CD4-positive, alpha-beta memory T cell (primary cell): Measurements from ENCODE around the gene ST8SIA3. TPM values are rescaled to one million over a fixed set of nuclear protein-coding genes. Genes with fewer than 3 reads are reported as not detected.

Experiments
- CTCF ChIA-PET: fragments of 350-600 bp; sonication (Branson Sonifier 250); formaldehyde crosslinking; loops from one replicate; lab custom pipeline; 2021; ENCODE audit warnings: inconsistent platforms; ENCODE audit not compliant: partially characterized antibody; lab: Charles Lee
- POLR2A ChIA-PET: fragments of 350-600 bp; sonication (Branson Sonifier 250); formaldehyde crosslinking; loops from one replicate; lab custom pipeline; 2021; ENCODE audit not compliant: partially characterized antibody; lab: Charles Lee
- DNase-seq, 5 donors: peaks; one replicate each; pipeline versions ENCODE4 v3.0.0 to v3.0.0-alpha.2; 2020 to 2022; ENCODE audit warnings: mixed read lengths in 1 of 5
- H3K27ac ChIP-seq: one replicate; pipeline ENCODE4 v1.7.0; 2013; ENCODE audit warnings: low read depth, low read length
- H3K27me3 ChIP-seq: 2 replicates; pipeline ENCODE4 v1.7.0; 2013; ENCODE audit warnings: mild to moderate bottlenecking, low read length, moderate library complexity; ENCODE audit not compliant: insufficient read depth
- H3K36me3 ChIP-seq: 2 replicates; pipeline ENCODE4 v1.7.0; 2013; ENCODE audit warnings: mild to moderate bottlenecking, low read length, moderate library complexity; ENCODE audit not compliant: insufficient read depth
- H3K4me1 ChIP-seq: 2 replicates; pipeline ENCODE4 v1.7.0; 2013; ENCODE audit warnings: mild to moderate bottlenecking, low read length, moderate library complexity; ENCODE audit not compliant: insufficient read depth
- H3K4me3 ChIP-seq, 2 donors: one replicate each; pipeline ENCODE4 v1.7.0; 2013; ENCODE audit warnings: low read length in 2 of 2, mild to moderate bottlenecking in 1 of 2
- H3K9me3 ChIP-seq, 2 donors: one replicate each; pipeline ENCODE4 v1.7.0; 2013; ENCODE audit warnings: low read length in 2 of 2, control low read depth in 1 of 2; ENCODE audit not compliant: control insufficient read depth in 1 of 2
- H3K27ac Mint-ChIP-seq, 7 donors: one replicate each; pipeline ENCODE4 v1.8.0; 2020 to 2021; ENCODE audit warnings: mixed read lengths in 7 of 7, mild to moderate bottlenecking in 6 of 7, inconsistent platforms in 3 of 7, moderate library complexity in 3 of 7
- H3K27me3 Mint-ChIP-seq, 2 donors: one replicate each; pipeline ENCODE4 v1.8.0; 2020 to 2021; ENCODE audit warnings: mixed read lengths in 2 of 2
- H3K36me3 Mint-ChIP-seq, 2 donors: one replicate each; pipeline ENCODE4 v1.8.0; 2020 to 2021; ENCODE audit warnings: mixed read lengths in 2 of 2, inconsistent platforms in 1 of 2, mild to moderate bottlenecking in 1 of 2
- H3K4me1 Mint-ChIP-seq, 4 donors: one replicate each; pipeline ENCODE4 v1.8.0; 2020 to 2021; ENCODE audit warnings: mixed read lengths in 4 of 4, mild to moderate bottlenecking in 1 of 4
- H3K4me3 Mint-ChIP-seq, 8 donors: one replicate each; pipeline ENCODE4 v1.8.0; 2020 to 2021; ENCODE audit warnings: mixed read lengths in 8 of 8, mild to moderate bottlenecking in 7 of 8, moderate library complexity in 6 of 8, inconsistent platforms in 3 of 8
- H3K9me3 Mint-ChIP-seq, 8 donors: one replicate each; pipeline ENCODE4 v1.8.0; 2020 to 2021; ENCODE audit warnings: mixed read lengths in 8 of 8, mild to moderate bottlenecking in 5 of 8, inconsistent platforms in 3 of 8, moderate library complexity in 1 of 8
- intact Hi-C: fragments of 100-400 bp; cut with micrococcal nuclease; formaldehyde crosslinking; loops from one replicate; pipeline ENCODE4 v1.15.1; 2023
- polyA plus RNA-seq, 2 donors: library from polyadenylated mRNA; unstranded; fragments of 300-500 nt; fragmentation: Illumina TruSeq; gene quantifications; one replicate each; pipeline ENCODE4 v1.2.3, GENCODE V29; 2021
- total RNA-seq, 2 experiments: library from RNA; stranded (reverse); gene quantifications; one replicate each; pipeline ENCODE4 v1.2.3, GENCODE V29; 2021

The ST8SIA3 gene, protein sequence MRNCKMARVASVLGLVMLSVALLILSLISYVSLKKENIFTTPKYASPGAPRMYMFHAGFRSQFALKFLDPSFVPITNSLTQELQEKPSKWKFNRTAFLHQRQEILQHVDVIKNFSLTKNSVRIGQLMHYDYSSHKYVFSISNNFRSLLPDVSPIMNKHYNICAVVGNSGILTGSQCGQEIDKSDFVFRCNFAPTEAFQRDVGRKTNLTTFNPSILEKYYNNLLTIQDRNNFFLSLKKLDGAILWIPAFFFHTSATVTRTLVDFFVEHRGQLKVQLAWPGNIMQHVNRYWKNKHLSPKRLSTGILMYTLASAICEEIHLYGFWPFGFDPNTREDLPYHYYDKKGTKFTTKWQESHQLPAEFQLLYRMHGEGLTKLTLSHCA
- not detected for total RNA-seq
- polyA plus RNA-seq, result not detected

DNA sequence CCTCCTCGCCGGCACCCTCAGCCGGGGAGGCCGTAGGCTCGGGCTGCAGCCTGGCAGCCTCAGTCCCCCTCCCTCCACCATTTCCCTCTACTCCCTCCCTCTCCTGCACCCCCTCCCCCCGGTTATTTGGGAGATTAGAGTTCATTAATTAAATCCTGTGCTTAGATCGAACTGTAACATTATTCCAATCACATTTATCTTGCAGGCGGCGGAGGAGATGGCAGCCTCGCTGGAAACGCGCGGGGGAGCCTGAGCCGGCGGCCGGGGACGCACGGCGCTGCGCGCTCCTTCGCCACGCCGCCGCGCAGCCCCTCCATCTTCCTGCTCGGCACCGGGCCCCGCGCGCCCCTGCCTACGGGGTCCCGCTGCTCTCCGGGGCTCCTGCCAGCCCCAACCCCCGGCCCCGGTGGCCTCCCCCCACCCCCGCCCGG, at the start of gene ST8SIA3:
Gene ST8SIA3, plus strand, starts transcription at position 287 of the 431 bp plus-strand sequence. CDS start 290 bp downstream, outside the sequence.
- H3K27me3 ChIP-seq, result no peaks in the 10 kb centered on the region
- ChIA-PET POLR2A (no interaction called here), CTCF (no interaction called here)
- no peak within 1 kb of the TSS for H3K27ac Mint-ChIP-seq
- DNase-seq, result no peak
- peaks cover 30 to 41% of the 10 kb centered on the region in 2 donors for H3K27me3 Mint-ChIP-seq
- H3K9me3 ChIP-seq, result no peaks in the 10 kb centered on the region
- no peak within 1 kb of the TSS for H3K27ac ChIP-seq
- peaks cover 0 to 2% of the 10 kb centered on the region in 2 donors for H3K36me3 Mint-ChIP-seq
- H3K36me3 ChIP-seq, result no peaks in the 10 kb centered on the region
- H3K9me3 Mint-ChIP-seq, result peaks cover 0 to 17% (median 12%) of the 10 kb centered on the region in 8 donors
- intact Hi-C loops, result no loop called here
- H3K4me3 ChIP-seq, result no peak within 1 kb of the TSS
- H3K4me1 ChIP-seq, result no peaks in the 10 kb centered on the region
- peaks cover 0 to 6% (median 0%) of the 10 kb centered on the region in 4 donors for H3K4me1 Mint-ChIP-seq
- peak within 1 kb of the TSS in 1 of 8 donors; percentile 17 for H3K4me3 Mint-ChIP-seq

DNA sequence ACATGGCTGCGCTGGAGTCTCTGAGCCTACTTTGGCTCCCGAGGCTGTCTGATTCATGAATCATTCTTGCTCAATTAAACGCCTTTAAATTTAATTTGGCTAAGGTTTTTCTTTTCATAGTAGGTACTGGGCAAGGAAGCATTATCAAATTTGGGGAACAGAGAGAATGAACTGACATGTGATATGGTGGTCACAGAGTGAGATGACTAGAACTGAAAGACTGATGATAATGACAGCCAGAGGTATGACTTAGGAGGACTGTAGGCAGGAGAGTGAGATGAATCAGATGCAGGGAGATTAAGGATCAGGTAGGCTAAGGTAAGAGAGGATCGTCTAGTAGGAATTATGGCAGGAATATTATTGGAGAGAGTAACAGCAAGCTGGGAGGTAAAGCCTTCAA, 40.9 kb upstream of the ST8SIA3 start:
- Mint-ChIP-seq H3K36me3 (no peaks in the 10 kb centered on the region), H3K27ac (no peak overlapping the region), H3K9me3 (peaks cover 0 to 3% (median 0%) of the 10 kb centered on the region in 8 donors), H3K4me3 (no peak overlapping the region), H3K4me1 (no peaks in the 10 kb centered on the region), H3K27me3 (no peaks in the 10 kb centered on the region)
- Histone ChIP-seq H3K27me3 (no peaks in the 10 kb centered on the region), H3K4me3 (no peak overlapping the region), H3K36me3 (no peaks in the 10 kb centered on the region), H3K4me1 (no peaks in the 10 kb centered on the region), H3K27ac (no peak overlapping the region), H3K9me3 (no peaks in the 10 kb centered on the region)
- DNase-seq, result no peak
- intact Hi-C loops, result no loop called here
- ChIA-PET CTCF (no interaction called here), POLR2A (no interaction called here)

DNA sequence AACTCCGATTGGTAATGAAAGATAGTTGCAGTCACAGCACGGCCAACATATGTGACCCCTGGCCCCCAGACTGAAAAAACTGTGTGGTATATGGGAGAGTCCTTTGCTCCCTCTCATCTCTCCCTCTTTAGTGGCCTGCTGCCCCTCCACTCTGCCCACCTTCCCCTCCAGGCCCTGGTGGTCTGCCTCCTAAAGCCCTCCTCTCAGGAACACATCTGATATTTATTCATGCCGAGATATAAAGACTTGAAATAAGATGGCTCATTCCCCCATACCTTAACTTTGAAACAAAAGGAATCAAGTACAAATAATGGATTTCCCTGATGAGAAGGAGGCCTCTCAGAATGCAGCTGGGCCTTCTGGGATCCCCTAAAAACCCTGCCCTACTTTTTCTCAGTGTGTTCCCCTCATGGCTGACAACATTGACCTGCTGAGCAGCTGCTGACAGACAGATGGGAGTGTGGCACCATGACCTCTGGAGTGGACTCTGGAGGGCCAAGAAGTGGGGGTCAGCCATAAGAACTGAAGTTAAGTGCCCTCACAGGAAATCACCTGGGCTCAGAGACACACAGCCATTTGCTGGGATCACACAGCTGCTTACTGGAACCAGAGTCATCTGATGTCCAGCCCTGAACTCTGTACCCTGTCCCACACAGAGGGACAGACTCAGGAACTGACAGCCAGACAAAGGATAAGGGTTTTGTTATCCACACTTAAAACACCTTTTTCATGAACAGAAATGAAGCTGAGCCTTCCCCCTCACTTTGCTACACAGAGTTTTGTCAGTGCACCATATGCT, 39.8 kb upstream of the ST8SIA3 start:
- Histone ChIP-seq H3K27ac (no peak overlapping the region), H3K4me1 (no peaks in the 10 kb centered on the region), H3K4me3 (no peak overlapping the region), H3K9me3 (no peaks in the 10 kb centered on the region), H3K36me3 (no peaks in the 10 kb centered on the region), H3K27me3 (no peaks in the 10 kb centered on the region)
- no peak for DNase-seq
- Mint-ChIP-seq H3K36me3 (no peaks in the 10 kb centered on the region), H3K4me3 (no peak overlapping the region), H3K9me3 (peaks cover 0 to 3% (median 0%) of the 10 kb centered on the region in 8 donors), H3K27ac (no peak overlapping the region), H3K27me3 (no peaks in the 10 kb centered on the region), H3K4me1 (no peaks in the 10 kb centered on the region)
- CTCF ChIA-PET, result no interaction called here
- intact Hi-C loops, result no loop called here
- POLR2A ChIA-PET, result no interaction called here

DNA sequence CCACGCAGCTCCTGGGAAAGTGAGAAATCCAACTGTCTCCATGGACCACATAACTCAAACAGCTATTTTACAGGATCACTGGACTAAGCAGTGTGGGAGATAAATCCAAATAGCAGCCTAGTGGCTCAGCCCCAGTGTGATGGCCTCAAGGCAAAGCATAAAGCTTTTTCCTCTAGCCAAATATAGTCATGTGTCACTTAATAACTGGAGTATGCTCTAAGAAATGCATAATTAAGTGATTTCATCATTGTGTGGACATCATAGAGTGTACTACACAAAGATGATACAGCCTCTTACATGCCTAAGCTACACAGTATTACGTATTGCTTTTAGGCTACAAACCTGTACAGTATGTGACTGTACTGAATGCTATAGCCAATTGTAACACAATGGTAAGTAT, 31.8 kb upstream of the ST8SIA3 start:
- Mint-ChIP-seq H3K4me3 (no peak overlapping the region), H3K27ac (no peak overlapping the region), H3K9me3 (peaks cover 0 to 7% (median 3%) of the 10 kb centered on the region in 8 donors), H3K4me1 (no peaks in the 10 kb centered on the region), H3K27me3 (peaks cover 0 to 6% of the 10 kb centered on the region in 2 donors), H3K36me3 (no peaks in the 10 kb centered on the region)
- Histone ChIP-seq H3K27ac (no peak overlapping the region), H3K27me3 (no peaks in the 10 kb centered on the region), H3K36me3 (no peaks in the 10 kb centered on the region), H3K4me3 (no peak overlapping the region), H3K4me1 (no peaks in the 10 kb centered on the region), H3K9me3 (no peaks in the 10 kb centered on the region)
- ChIA-PET CTCF (no interaction called here), POLR2A (no interaction called here)
- DNase-seq, result no peak
- intact Hi-C loops, result no loop called here

DNA sequence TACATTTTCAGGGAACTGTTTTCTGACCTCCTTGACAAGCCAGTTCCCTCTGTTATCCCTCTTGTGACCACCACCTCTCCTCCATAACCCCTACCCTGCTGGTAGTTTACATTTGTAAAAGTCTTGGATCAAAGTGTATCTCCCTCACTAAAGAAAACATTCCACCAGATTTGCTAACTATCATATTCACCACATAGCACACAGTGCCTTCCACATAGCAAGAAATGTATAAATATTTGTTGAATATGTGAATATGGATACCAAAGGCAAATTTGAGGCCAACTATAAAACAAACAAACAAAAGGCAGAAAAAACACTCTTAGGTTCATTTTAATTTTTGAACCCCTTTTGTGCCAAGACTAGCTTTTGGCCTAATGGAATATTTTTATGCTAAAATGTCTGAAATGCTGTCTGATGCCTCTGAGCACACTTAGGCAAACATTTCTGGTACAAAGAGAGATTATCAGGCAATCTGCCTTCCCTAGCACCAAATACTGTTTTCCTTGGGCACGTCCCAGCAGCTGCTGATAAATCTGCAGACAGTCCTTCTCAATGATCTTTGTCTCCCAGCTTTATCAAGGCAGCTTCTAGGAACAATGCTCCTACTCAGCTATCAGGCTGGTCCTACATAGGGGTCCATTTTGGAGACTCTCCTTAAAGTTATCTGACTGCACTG, 26.7 kb upstream of the ST8SIA3 start:
- no peaks in the 10 kb centered on the region for H3K36me3 ChIP-seq
- no peak overlapping the region for H3K4me3 ChIP-seq
- intact Hi-C loops, result no loop called here
- H3K4me3 Mint-ChIP-seq, result no peak overlapping the region
- no peaks in the 10 kb centered on the region for H3K4me1 ChIP-seq
- no peaks in the 10 kb centered on the region for H3K36me3 Mint-ChIP-seq
- no peak overlapping the region for H3K27ac ChIP-seq
- no peaks in the 10 kb centered on the region for H3K4me1 Mint-ChIP-seq
- no peaks in the 10 kb centered on the region for H3K27me3 ChIP-seq
- ChIA-PET CTCF (no interaction called here), POLR2A (no interaction called here)
- DNase-seq, result no peak
- peak overlapping the region in 2 of 7 donors; percentile 5 to 48 for H3K27ac Mint-ChIP-seq
- H3K9me3 Mint-ChIP-seq, result peaks cover 2 to 10% (median 6%) of the 10 kb centered on the region in 8 donors
- peaks cover 2 to 6% of the 10 kb centered on the region in 2 donors for H3K27me3 Mint-ChIP-seq
- H3K9me3 ChIP-seq, result no peaks in the 10 kb centered on the region

DNA sequence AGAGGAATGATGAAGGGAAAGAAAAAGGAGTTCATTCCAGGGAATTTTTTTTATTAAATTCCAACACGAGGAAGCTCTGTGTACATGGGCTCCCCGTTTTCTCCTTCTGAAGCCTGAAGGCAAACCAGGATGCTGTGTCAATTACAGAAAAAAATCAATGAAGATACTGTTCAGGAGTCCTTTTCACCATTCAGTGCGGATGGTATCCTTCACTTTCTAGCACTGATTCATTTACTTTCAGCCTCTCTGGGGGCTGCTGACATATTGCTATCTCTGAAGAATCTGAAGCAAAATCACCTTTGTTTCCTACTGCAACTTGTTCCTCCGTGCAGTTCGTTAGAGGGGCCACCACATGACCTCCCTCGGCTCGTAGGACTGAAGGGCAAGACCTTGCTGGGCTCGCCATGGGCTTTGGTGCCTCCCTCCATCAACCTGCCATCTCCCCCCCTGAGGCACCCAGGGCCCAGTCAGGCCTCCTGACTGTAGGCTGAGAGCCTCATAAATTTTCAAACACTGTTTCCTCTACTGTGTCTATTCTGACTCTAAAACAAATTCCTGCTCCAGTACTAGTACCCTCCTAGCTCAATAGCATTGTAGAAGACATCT, 25.5 kb upstream of the ST8SIA3 start:
- intact Hi-C loops, result no loop called here
- Histone ChIP-seq H3K4me3 (no peak overlapping the region), H3K9me3 (no peaks in the 10 kb centered on the region), H3K4me1 (no peaks in the 10 kb centered on the region), H3K36me3 (no peaks in the 10 kb centered on the region), H3K27ac (no peak overlapping the region), H3K27me3 (no peaks in the 10 kb centered on the region)
- Mint-ChIP-seq H3K36me3 (no peaks in the 10 kb centered on the region), H3K9me3 (peaks cover 0 to 9% (median 4%) of the 10 kb centered on the region in 8 donors), H3K27ac (no peak overlapping the region), H3K27me3 (peaks cover 2 to 6% of the 10 kb centered on the region in 2 donors), H3K4me3 (no peak overlapping the region), H3K4me1 (no peaks in the 10 kb centered on the region)
- ChIA-PET CTCF (no interaction called here), POLR2A (no interaction called here)
- DNase-seq, result no peak
